A673 (cell line): ENCODE results near the gene CTNNA2.

Source experiments
- EZH2 ChIP-seq: fragments of 200-600 bp; sonication (generic); IDR thresholded peaks from 2 replicates; pipeline ENCODE4 v1.6.1; 2017; ENCODE audit warnings: borderline replicate concordance, low read depth, mild to moderate bottlenecking, mixed read lengths, antibody characterized with exemption, low read length; ENCODE audit not compliant: poor library complexity, severe bottlenecking
- TF ChIP-seq, protein P1 (sequence below): fragments of 300-800, 200-600 bp; sonication (generic); conservative IDR thresholded peaks from 2 replicates; pipeline ENCODE4 v1.5.1; 2017; ENCODE audit warnings: low read depth, mild to moderate bottlenecking, antibody characterized with exemption, low read length, moderate library complexity, mixed read lengths

DNA sequence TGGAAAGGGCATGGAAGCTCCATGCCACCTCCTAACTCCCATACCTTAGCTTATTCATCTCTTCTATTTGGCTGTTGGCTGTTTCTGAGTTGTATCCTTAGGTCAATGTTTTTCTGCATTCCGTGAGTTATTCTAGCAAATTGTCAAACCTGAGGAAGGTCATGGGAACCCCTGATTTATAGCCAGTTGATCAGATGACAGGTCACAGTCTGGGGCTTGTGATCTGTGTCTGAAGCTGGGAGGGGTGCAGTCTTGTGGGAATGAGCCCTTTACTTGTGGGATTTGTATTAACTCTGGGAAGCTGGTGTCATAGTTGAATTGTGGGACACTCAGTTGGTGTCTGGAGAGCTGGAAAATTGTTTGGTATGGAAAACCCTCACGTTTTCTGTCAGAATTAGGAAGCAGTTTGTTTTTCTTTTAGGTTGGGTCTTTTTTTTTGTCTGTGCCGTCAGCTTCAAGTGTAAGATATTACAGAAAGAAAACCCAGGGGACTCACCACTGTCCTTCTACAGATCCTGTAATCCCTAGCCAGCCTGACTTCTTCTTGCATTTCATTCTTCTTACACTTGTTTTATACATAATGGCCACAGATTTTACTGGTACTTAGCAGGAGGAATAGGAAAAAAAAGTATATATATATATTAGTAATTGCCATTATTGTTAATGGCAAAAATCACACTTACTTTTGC, 653.8 kb downstream of the CTNNA2 start:
- TF ChIP-seq, protein P1, sequence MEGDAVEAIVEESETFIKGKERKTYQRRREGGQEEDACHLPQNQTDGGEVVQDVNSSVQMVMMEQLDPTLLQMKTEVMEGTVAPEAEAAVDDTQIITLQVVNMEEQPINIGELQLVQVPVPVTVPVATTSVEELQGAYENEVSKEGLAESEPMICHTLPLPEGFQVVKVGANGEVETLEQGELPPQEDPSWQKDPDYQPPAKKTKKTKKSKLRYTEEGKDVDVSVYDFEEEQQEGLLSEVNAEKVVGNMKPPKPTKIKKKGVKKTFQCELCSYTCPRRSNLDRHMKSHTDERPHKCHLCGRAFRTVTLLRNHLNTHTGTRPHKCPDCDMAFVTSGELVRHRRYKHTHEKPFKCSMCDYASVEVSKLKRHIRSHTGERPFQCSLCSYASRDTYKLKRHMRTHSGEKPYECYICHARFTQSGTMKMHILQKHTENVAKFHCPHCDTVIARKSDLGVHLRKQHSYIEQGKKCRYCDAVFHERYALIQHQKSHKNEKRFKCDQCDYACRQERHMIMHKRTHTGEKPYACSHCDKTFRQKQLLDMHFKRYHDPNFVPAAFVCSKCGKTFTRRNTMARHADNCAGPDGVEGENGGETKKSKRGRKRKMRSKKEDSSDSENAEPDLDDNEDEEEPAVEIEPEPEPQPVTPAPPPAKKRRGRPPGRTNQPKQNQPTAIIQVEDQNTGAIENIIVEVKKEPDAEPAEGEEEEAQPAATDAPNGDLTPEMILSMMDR: no peak
- TF ChIP-seq EZH2: no peak
